PC-9 (cell line): Measurements from ENCODE around the gene USP28. TPM values are rescaled to one million over a fixed set of nuclear protein-coding genes. Genes with fewer than 3 reads are reported as not detected.

ENCODE experiments used
- BruUV-seq: library from RNA; stranded (reverse); fragments of 400-500 nt; replicated peaks from 2 replicates; lab custom pipeline; 2021; lab: Mats Ljungman, UMichigan
- CTCF ChIA-PET: fragments of 300-600 bp; sonication (Branson Sonifier 250); formaldehyde crosslinking; loops from one replicate; lab custom pipeline; 2022; ENCODE audit warnings: antibody characterized with exemption; lab: Charles Lee
- POLR2A ChIA-PET: fragments of 300-600 bp; sonication (Branson Sonifier 250); formaldehyde crosslinking; loops from one replicate; lab custom pipeline; 2022; ENCODE audit warnings: antibody characterized with exemption; ENCODE audit not compliant: unreplicated experiment; lab: Charles Lee
- DNase-seq, 2 experiments: peaks; one replicate each; pipeline versions ENCODE4 v3.0.0 to v3.0.0-alpha.2; 2015 to 2022; ENCODE audit warnings: mixed read lengths in 1 of 2
- H2AFZ ChIP-seq: fragments of 200-600 bp; sonication (generic); 2 replicates; pipeline ENCODE4 v1.8.1; 2017; ENCODE audit warnings: antibody characterized with exemption
- H3F3A ChIP-seq: fragments of 200-600 bp; sonication (generic); 2 replicates; pipeline ENCODE4 v1.8.1; 2017; ENCODE audit warnings: antibody characterized with exemption, mild to moderate bottlenecking, low read depth; ENCODE audit not compliant: insufficient read depth
- H3K27ac ChIP-seq: fragments of 200-600 bp; sonication (generic); 2 replicates; pipeline ENCODE4 v1.6.1; 2016; ENCODE audit warnings: mixed run types
- H3K27me3 ChIP-seq: fragments of 200-600 bp; sonication (generic); 2 replicates; pipeline ENCODE4 v1.6.1; 2016; ENCODE audit warnings: low read depth, mixed run types; ENCODE audit not compliant: insufficient read depth
- H3K36me3 ChIP-seq: fragments of 200-600 bp; sonication (generic); 2 replicates; pipeline ENCODE4 v1.6.1; 2016; ENCODE audit warnings: low read depth, mixed run types
- H3K4me1 ChIP-seq: fragments of 200-600 bp; sonication (generic); replicated peaks from 2 replicates; pipeline ENCODE4 v1.6.1; 2016; ENCODE audit warnings: mixed run types; ENCODE audit not compliant: insufficient read depth
- H3K4me2 ChIP-seq: fragments of 200-600 bp; sonication (generic); 2 replicates; pipeline ENCODE4 v1.6.1; 2017; ENCODE audit warnings: mixed run types
- H3K4me3 ChIP-seq: fragments of 200-600 bp; sonication (generic); 2 replicates; pipeline ENCODE4 v1.6.1; 2016; ENCODE audit warnings: mixed run types
- H3K79me2 ChIP-seq: fragments of 200-600 bp; sonication (generic); 2 replicates; pipeline ENCODE4 v1.6.1; 2017; ENCODE audit warnings: low read depth, mixed run types
- H3K9me2 ChIP-seq: fragments of 200-600 bp; sonication (generic); 2 replicates; pipeline ENCODE4 v1.8.1; 2017; ENCODE audit warnings: mild to moderate bottlenecking; ENCODE audit not compliant: insufficient read depth
- H3K9me3 ChIP-seq: fragments of 200-600 bp; sonication (generic); 2 replicates; pipeline ENCODE4 v1.8.1; 2016; ENCODE audit warnings: low read depth; ENCODE audit not compliant: insufficient read depth
- H4K20me1 ChIP-seq: fragments of 200-600 bp; sonication (generic); 2 replicates; pipeline ENCODE4 v1.8.1; 2017; ENCODE audit not compliant: insufficient read depth
- CTCF ChIP-seq: fragments of 200-600 bp; sonication (generic); conservative IDR thresholded peaks from 2 replicates; pipeline ENCODE4 v1.6.1; 2017; ENCODE audit warnings: mixed run types, antibody characterized with exemption, mild to moderate bottlenecking, moderate library complexity
- EZH2 ChIP-seq: fragments of 200-600 bp; sonication (generic); IDR thresholded peaks from 2 replicates; pipeline ENCODE4 v1.8.0; 2017; ENCODE audit warnings: antibody characterized with exemption, low read depth
- intact Hi-C: fragments of 100-400 bp; cut with micrococcal nuclease; formaldehyde crosslinking; loops from one replicate; pipeline ENCODE4 v1.10.0; 2022; ENCODE audit not compliant: unreplicated experiment
- total RNA-seq: library from RNA; stranded (reverse); gene quantifications from 2 replicates; pipeline ENCODE4 v1.2.3, GENCODE V29; 2021

The USP28 gene
- total RNA-seq, 1 experiment from 2014 or later, result 38.1 TPM

- H3K9me3 ChIP-seq, result no peaks in the 10 kb centered on the region
- H3K79me2 ChIP-seq, result no peaks in the 10 kb centered on the region
- no peaks in the 10 kb centered on the region for H3K4me1 ChIP-seq
- no peak overlapping the region for H2AFZ ChIP-seq
- no peaks in the 10 kb centered on the region for H4K20me1 ChIP-seq
- H3F3A ChIP-seq, result no peaks in the 10 kb centered on the region
- TF ChIP-seq EZH2 (no peak), CTCF (peak; percentile 18; the same call in 1 of the 2 replicates)
- intact Hi-C loops, result no loop called here
- ChIA-PET POLR2A (no interaction called here), CTCF (no interaction called here)
- BruUV-seq, result no TSS peak
- H3K4me3 ChIP-seq, result no peak overlapping the region
- DNase-seq, result no peak
- H3K4me2 ChIP-seq, result no peak overlapping the region
- H3K27me3 ChIP-seq, result peaks cover 98% of the 10 kb centered on the region
- H3K27ac ChIP-seq, result no peak overlapping the region
- no peaks in the 10 kb centered on the region for H3K9me2 ChIP-seq
- H3K36me3 ChIP-seq, result no peaks in the 10 kb centered on the region
These were observed 31.1 kb upstream of the USP28 start for GRCh38 chr11:113906516-113906915.

GRCh38 chr11:113906038-113906437 is 30.7 kb upstream of the USP28 start:
- Histone ChIP-seq H3K4me2 (no peak overlapping the region), H3K4me1 (no peaks in the 10 kb centered on the region), H2AFZ (no peak overlapping the region), H3K79me2 (no peaks in the 10 kb centered on the region), H3K9me2 (no peaks in the 10 kb centered on the region), H3K27me3 (peaks cover 98% of the 10 kb centered on the region), H3K36me3 (no peaks in the 10 kb centered on the region), H3K4me3 (no peak overlapping the region), H4K20me1 (no peaks in the 10 kb centered on the region), H3K27ac (no peak overlapping the region), H3K9me3 (no peaks in the 10 kb centered on the region), H3F3A (no peaks in the 10 kb centered on the region)
- intact Hi-C loops, result no loop called here
- ChIA-PET CTCF (no interaction called here), POLR2A (no interaction called here)
- no TSS peak for BruUV-seq
- TF ChIP-seq EZH2 (no peak), CTCF (0 out of 2 replicates have a peak, but pooled peaks have one; percentile 36)
- peak in 1 of 2 experiments; percentile 45 for DNase-seq

- DNase-seq, result no peak
- Histone ChIP-seq H3K4me1 (no peaks in the 10 kb centered on the region), H4K20me1 (no peaks in the 10 kb centered on the region), H3K4me3 (no peak within 1 kb of the TSS), H3K36me3 (no peaks in the 10 kb centered on the region), H3K4me2 (no peak within 1 kb of the TSS), H3F3A (no peaks in the 10 kb centered on the region), H3K27ac (no peak within 1 kb of the TSS), H2AFZ (no peak within 1 kb of the TSS), H3K9me3 (no peaks in the 10 kb centered on the region), H3K27me3 (peaks cover 99% of the 10 kb centered on the region), H3K79me2 (no peaks in the 10 kb centered on the region), H3K9me2 (no peaks in the 10 kb centered on the region)
- intact Hi-C loops, result no loop called here
- POLR2A ChIA-PET, result no interaction called here
- TF ChIP-seq EZH2, result no peak
- no peak for TF ChIP-seq CTCF
- CTCF ChIA-PET, result no interaction called here
- no TSS peak for BruUV-seq
These were observed 29.2 kb upstream of the USP28 start, which contains the start of gene HTR3B for GRCh38 chr11:113904379-113905101. Gene HTR3B (plus strand): TSS chr11:113904796. CDS start chr11:113904934, 138 bp downstream.
